AG10803 (cell line): ENCODE results near the gene TFR2.

Source experiments
- DNase-seq: peaks from one replicate; pipeline ENCODE4 v3.0.0; 2010; ENCODE audit warnings: low read depth
- H3K4me3 ChIP-seq: 2 replicates; pipeline ENCODE4 v1.5.1; 2011; ENCODE audit warnings: mild to moderate bottlenecking, low read length, control low read depth
- TF ChIP-seq, protein P1 (sequence below): conservative IDR thresholded peaks from 2 replicates; pipeline ENCODE4 v1.5.1; 2011; ENCODE audit warnings: mild to moderate bottlenecking, low read length, control low read depth, inconsistent platforms

Gene TFR2

GRCh38 chr7:100686201-100686821 lies 45.0 kb upstream of the TFR2 start:
- H3K4me3 ChIP-seq = no peak overlapping the region
- TF ChIP-seq, protein P1, sequence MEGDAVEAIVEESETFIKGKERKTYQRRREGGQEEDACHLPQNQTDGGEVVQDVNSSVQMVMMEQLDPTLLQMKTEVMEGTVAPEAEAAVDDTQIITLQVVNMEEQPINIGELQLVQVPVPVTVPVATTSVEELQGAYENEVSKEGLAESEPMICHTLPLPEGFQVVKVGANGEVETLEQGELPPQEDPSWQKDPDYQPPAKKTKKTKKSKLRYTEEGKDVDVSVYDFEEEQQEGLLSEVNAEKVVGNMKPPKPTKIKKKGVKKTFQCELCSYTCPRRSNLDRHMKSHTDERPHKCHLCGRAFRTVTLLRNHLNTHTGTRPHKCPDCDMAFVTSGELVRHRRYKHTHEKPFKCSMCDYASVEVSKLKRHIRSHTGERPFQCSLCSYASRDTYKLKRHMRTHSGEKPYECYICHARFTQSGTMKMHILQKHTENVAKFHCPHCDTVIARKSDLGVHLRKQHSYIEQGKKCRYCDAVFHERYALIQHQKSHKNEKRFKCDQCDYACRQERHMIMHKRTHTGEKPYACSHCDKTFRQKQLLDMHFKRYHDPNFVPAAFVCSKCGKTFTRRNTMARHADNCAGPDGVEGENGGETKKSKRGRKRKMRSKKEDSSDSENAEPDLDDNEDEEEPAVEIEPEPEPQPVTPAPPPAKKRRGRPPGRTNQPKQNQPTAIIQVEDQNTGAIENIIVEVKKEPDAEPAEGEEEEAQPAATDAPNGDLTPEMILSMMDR = no peak
- no peak for DNase-seq

- DNase-seq = no peak
- TF ChIP-seq, protein P1 = no peak
Observed at GRCh38 chr7:100685631-100686145, 44.3 kb upstream of the TFR2 start.

GRCh38 chr7:100685049-100685605 lies 43.8 kb upstream of the TFR2 start:
- DNase-seq = no peak
- H3K4me3 ChIP-seq = no peak overlapping the region
- TF ChIP-seq, protein P1 = no peak

More at GRCh38 chr7:100685631-100686145, 44.3 kb upstream of the TFR2 start:
- no peak overlapping the region for H3K4me3 ChIP-seq

- TF ChIP-seq, protein P1 = no peak
- no peak for DNase-seq
- H3K4me3 ChIP-seq = no peak overlapping the region
Observed at GRCh38 chr7:100684534-100685042, 43.2 kb upstream of the TFR2 start.

GRCh38 chr7:100683659-100684533 lies 42.5 kb upstream of the TFR2 start:
- TF ChIP-seq, protein P1 = no peak
- no peak overlapping the region for H3K4me3 ChIP-seq
- DNase-seq = no peak

- no peak for DNase-seq
- no peak overlapping the region for H3K4me3 ChIP-seq
- TF ChIP-seq, protein P1 = no peak
Observed at GRCh38 chr7:100682991-100683658, 41.8 kb upstream of the TFR2 start.
